Liver (tissue), 9 donors: ENCODE measurements around the gene SCN1B. TPM values are rescaled to one million over a fixed set of nuclear protein-coding genes. Genes with fewer than 3 reads are reported as not detected.
A peak's percentile ranks its signal among the peaks of the same experiment; 100 is the strongest.

Experiments used
- DNase-seq: peaks from one replicate; pipeline ENCODE4 v3.0.0-alpha.2; 2017; ENCODE audit warnings: low spot score
- H3K27ac ChIP-seq, 2 donors: one replicate each; pipeline ENCODE4 v1.7.0; 2013; ENCODE audit warnings: inconsistent platforms in 2 of 2, low read length in 2 of 2, control low read depth in 1 of 2, low read depth in 1 of 2, mild to moderate bottlenecking in 1 of 2
- H3K27me3 ChIP-seq, 4 donors: one replicate each; pipeline versions ENCODE4 v1.6.1 to v1.7.0; 2013; ENCODE audit warnings: low read length in 3 of 4, inconsistent platforms in 1 of 4, mild to moderate bottlenecking in 1 of 4, moderate library complexity in 1 of 4; ENCODE audit not compliant: control insufficient read depth in 4 of 4, insufficient read depth in 4 of 4
- H3K36me3 ChIP-seq, 4 donors: one replicate each; pipeline versions ENCODE4 v1.6.1 to v1.7.0; 2013; ENCODE audit warnings: low read length in 3 of 4, mild to moderate bottlenecking in 3 of 4, low read depth in 1 of 4, moderate library complexity in 1 of 4; ENCODE audit not compliant: control insufficient read depth in 4 of 4, insufficient read depth in 3 of 4
- H3K4me1 ChIP-seq, 4 donors: one replicate each; pipeline versions ENCODE4 v1.6.1 to v1.7.0; 2013; ENCODE audit warnings: low read length in 3 of 4, mild to moderate bottlenecking in 3 of 4, moderate library complexity in 1 of 4; ENCODE audit not compliant: control insufficient read depth in 4 of 4, insufficient read depth in 4 of 4
- H3K4me3 ChIP-seq, 3 donors: one replicate each; pipeline versions ENCODE4 v1.6.1 to v1.7.0; 2013; ENCODE audit warnings: low read length in 3 of 3, control low read depth in 1 of 3, low read depth in 1 of 3, mild to moderate bottlenecking in 1 of 3
- H3K9ac ChIP-seq, 2 donors: one replicate each; pipeline ENCODE4 v1.7.0; 2013; ENCODE audit warnings: low read length in 2 of 2, mild to moderate bottlenecking in 2 of 2, moderate library complexity in 2 of 2, control low read depth in 1 of 2, low read depth in 1 of 2
- H3K9me3 ChIP-seq, 4 donors: one replicate each; pipeline versions ENCODE4 v1.6.1 to v1.7.0; 2013; ENCODE audit warnings: low read length in 3 of 4; ENCODE audit not compliant: control insufficient read depth in 4 of 4
- EGR1 ChIP-seq, 2 donors: IDR thresholded peaks; 2 replicates each; pipeline ENCODE4 v1.6.1; 2016 to 2018; ENCODE audit warnings: antibody characterized with exemption in 2 of 2, low read depth in 2 of 2
- FOXA1 ChIP-seq: IDR thresholded peaks from 2 replicates; pipeline ENCODE4 v1.6.1; 2016; ENCODE audit warnings: antibody characterized with exemption
- FOXA2 ChIP-seq: IDR thresholded peaks from 2 replicates; pipeline ENCODE4 v1.6.1; 2016; ENCODE audit warnings: antibody characterized with exemption
- GABPA ChIP-seq, 2 donors: IDR thresholded peaks in 1 of 2; conservative IDR thresholded peaks in 1 of 2; 2 replicates each; pipeline ENCODE4 v1.6.1; 2016; ENCODE audit warnings: antibody characterized with exemption in 2 of 2, mild to moderate bottlenecking in 1 of 2, moderate library complexity in 1 of 2
- HNF4A ChIP-seq, 2 donors: conservative IDR thresholded peaks; 2 replicates each; pipeline ENCODE4 v1.6.1; 2016; ENCODE audit warnings: antibody characterized with exemption in 2 of 2, mild to moderate bottlenecking in 2 of 2
- HNF4G ChIP-seq: IDR thresholded peaks from 2 replicates; pipeline ENCODE4 v1.6.1; 2016; ENCODE audit warnings: antibody characterized with exemption
- NR2F2 ChIP-seq: IDR thresholded peaks from 2 replicates; pipeline ENCODE4 v1.6.1; 2016; ENCODE audit warnings: antibody characterized with exemption
- RAD21 ChIP-seq, 2 donors: IDR thresholded peaks; 2 replicates each; pipeline ENCODE4 v1.6.1; 2016; ENCODE audit warnings: antibody characterized with exemption in 2 of 2, mild to moderate bottlenecking in 2 of 2
- RXRA ChIP-seq, 2 donors: IDR thresholded peaks; 2 replicates each; pipeline ENCODE4 v1.6.1; 2017 to 2018; ENCODE audit warnings: antibody characterized with exemption in 2 of 2, mild to moderate bottlenecking in 1 of 2
- SP1 ChIP-seq: IDR thresholded peaks from 2 replicates; pipeline ENCODE4 v1.6.1; 2018; ENCODE audit warnings: antibody characterized with exemption, mild to moderate bottlenecking
- TAF1 ChIP-seq: conservative IDR thresholded peaks from 2 replicates; pipeline ENCODE4 v1.6.1; 2016; ENCODE audit warnings: antibody characterized with exemption, mild to moderate bottlenecking
- YY1 ChIP-seq: IDR thresholded peaks from 2 replicates; pipeline ENCODE4 v1.6.1; 2016; ENCODE audit warnings: antibody characterized with exemption, mild to moderate bottlenecking
- WGBS: extraction: QIAGEN DNeasy Blood & Tissue Kit; methylation state at CpG from one replicate; pipeline ENCODE4 v1.1.7; 2013; 5-methylcytosine and 5-hydroxymethylcytosine counted together
- polyA plus RNA-seq, 2 donors: library from polyadenylated mRNA; stranded (reverse) in 1 of 2; unstranded in 1 of 2; fragments of 200-250 nt in 1 of 2; fragments of >200 nt in 1 of 2; fragmentation: Nextera tagmentation in 1 of 2; extraction: Ambion mirVana in 1 of 2; gene quantifications; one replicate each; pipeline versions ENCODE4 v1.2.1 to v1.2.3, GENCODE V29; 2013 to 2015
- total RNA-seq, 2 donors: library from RNA; depleted of rRNA; stranded (reverse); fragments of >200 nt; gene quantifications; one replicate each; pipeline ENCODE4 v1.2.3, GENCODE V29; 2014
- TF ChIP-seq, protein P1 (sequence below): fragments of 150-350 bp; IDR thresholded peaks from 2 replicates; pipeline ENCODE4 v1.5.1; 2017; ENCODE audit warnings: improper control_type of control experiment, low read depth, low read length; ENCODE audit not compliant: missing input control
- TF ChIP-seq, protein P2 (sequence below): IDR thresholded peaks from 2 replicates; pipeline ENCODE4 v1.6.1; 2016; ENCODE audit warnings: antibody characterized with exemption
- TF ChIP-seq, protein P3 (sequence below): IDR thresholded peaks from 2 replicates; pipeline ENCODE4 v1.6.1; 2016; ENCODE audit warnings: antibody characterized with exemption
- TF ChIP-seq, protein P4 (sequence below): IDR thresholded peaks from 2 replicates; pipeline ENCODE4 v1.6.1; 2016; ENCODE audit warnings: antibody characterized with exemption, mild to moderate bottlenecking
- TF ChIP-seq, protein P5 (sequence below): IDR thresholded peaks from 2 replicates; pipeline ENCODE4 v1.6.1; 2016; ENCODE audit warnings: antibody characterized with exemption
- donor health status: healthy.
- donor health status: healthy.
- donor health status: healthy.
- donor health status: healthy.
- donor health status: healthy.

SCN1B gene
- total and polyA plus RNA-seq, 4 donors = 1.6 to 5.8 (median 3.4) TPM

DNA sequence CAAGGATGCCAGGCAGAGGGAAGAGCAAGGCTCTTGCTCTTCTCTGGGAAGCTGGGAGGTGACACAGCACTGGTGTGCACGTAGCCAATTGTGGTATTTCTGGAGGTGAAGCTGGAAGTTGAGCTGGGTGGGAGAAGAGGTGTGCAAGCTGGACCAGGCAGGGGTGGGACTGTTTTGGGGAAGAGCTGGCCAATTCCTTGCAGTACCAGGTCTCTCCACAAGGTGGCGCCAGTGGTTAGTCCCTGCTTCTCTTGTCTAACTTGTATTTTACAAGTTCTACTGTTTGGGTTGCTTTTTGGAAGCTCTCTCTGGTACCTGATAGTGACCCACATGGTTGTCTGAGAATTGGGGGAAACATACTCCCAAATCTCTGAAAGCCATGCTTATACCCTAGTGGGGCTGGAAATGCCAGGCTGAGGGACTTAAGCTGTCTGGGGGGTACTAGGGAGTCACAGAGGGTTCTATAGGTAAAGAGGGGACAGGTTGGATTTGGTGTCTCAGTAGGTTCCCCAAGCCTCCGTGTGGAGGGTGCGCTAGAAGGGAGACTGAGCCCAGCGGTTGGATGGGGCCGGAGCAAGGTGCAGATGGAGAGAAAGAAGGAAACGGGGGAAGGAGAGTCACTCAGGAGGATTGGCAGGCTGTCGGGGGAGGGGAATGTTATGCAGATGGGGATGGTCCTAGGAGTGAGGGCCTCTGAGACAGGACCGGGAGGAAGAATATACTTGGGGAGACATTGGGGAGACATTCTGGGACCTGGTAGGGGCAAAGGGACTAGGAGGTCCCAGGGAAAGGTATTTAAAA is 14.2 kb downstream of the SCN1B start:
- 53% methylated on average over 9 of the region's 9 CpGs for WGBS
- peak overlapping the region in 1 of 2 donors; percentile 34 for H3K9ac ChIP-seq
- H3K4me3 ChIP-seq = peak overlapping the region; percentile 63 to 78 (median 76)
- H3K9me3 ChIP-seq = no peaks in the 10 kb centered on the region
- TF ChIP-seq FOXA1 (no peak), RAD21 (IDR thresholded peaks at IDR 0.05) (peak; percentile 74 to 84), TAF1 (no peak)
- TF ChIP-seq, protein P1, sequence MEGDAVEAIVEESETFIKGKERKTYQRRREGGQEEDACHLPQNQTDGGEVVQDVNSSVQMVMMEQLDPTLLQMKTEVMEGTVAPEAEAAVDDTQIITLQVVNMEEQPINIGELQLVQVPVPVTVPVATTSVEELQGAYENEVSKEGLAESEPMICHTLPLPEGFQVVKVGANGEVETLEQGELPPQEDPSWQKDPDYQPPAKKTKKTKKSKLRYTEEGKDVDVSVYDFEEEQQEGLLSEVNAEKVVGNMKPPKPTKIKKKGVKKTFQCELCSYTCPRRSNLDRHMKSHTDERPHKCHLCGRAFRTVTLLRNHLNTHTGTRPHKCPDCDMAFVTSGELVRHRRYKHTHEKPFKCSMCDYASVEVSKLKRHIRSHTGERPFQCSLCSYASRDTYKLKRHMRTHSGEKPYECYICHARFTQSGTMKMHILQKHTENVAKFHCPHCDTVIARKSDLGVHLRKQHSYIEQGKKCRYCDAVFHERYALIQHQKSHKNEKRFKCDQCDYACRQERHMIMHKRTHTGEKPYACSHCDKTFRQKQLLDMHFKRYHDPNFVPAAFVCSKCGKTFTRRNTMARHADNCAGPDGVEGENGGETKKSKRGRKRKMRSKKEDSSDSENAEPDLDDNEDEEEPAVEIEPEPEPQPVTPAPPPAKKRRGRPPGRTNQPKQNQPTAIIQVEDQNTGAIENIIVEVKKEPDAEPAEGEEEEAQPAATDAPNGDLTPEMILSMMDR = peak; percentile 89
- peaks cover 27 to 86% (median 57%) of the 10 kb centered on the region in 4 donors for H3K4me1 ChIP-seq
- DNase-seq = peak; percentile 70
- peak overlapping the region; percentile 93 to 98 for H3K27ac ChIP-seq
- no peaks in the 10 kb centered on the region for H3K27me3 ChIP-seq
- peaks cover 0 to 5% (median under 1%) of the 10 kb centered on the region in 4 donors for H3K36me3 ChIP-seq

DNA sequence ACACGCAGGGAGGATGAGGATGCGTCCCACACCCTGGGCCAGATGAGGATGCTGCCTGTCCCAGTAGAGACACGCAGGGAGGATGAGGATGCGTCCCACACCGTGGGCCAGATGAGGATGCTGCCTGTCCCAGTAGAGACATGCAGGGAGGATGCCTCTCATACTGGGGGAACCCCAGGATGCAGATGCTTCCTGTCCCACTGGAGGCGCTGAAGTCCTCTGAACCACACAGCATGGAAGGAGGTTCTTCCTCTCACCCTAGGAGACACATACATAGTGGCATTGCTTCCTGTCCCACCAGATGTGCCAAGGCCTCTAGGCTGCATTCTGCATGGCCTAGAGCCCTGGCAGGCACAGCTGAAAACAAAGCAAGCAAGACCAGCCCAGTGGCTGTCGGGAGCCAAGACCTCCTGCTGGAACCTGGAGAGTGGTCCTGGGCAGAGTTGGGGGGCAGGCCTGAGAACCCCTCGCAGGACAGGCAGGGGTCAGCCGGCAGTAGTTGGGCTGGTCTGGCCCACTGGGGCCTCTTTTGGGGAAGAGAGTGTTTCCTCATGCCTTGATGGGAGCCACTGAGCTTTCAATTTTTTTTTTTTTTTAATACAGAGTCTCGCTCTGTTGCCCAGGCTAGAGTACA is 15.5 kb downstream of the SCN1B start:
- DNase-seq = no peak
- no peaks in the 10 kb centered on the region for H3K27me3 ChIP-seq
- H3K4me3 ChIP-seq = no peak overlapping the region
- peaks cover 5 to 10% (median 7%) of the 10 kb centered on the region in 4 donors for H3K36me3 ChIP-seq
- H3K27ac ChIP-seq = no peak overlapping the region
- no peaks in the 10 kb centered on the region for H3K9me3 ChIP-seq
- H3K9ac ChIP-seq = no peak overlapping the region
- peaks cover 18 to 77% (median 50%) of the 10 kb centered on the region in 4 donors for H3K4me1 ChIP-seq
- TF ChIP-seq RXRA (IDR thresholded peaks at IDR 0.05) (no peak), YY1 (no peak), TAF1 (no peak), NR2F2 (peak; percentile 67), SP1 (no peak), HNF4G (no peak), FOXA1 (no peak), GABPA (IDR thresholded peaks at IDR 0.05 in 1 of 2, conservative IDR thresholded peaks at IDR 0.05 in 1 of 2) (no peak), EGR1 (IDR thresholded peaks at IDR 0.05; ENCODE audit: low read depth in 2 of 2) (no peak), RAD21 (IDR thresholded peaks at IDR 0.05) (no peak), FOXA2 (no peak), HNF4A (conservative IDR thresholded peaks at IDR 0.05) (no peak)
- TF ChIP-seq, protein P2, sequence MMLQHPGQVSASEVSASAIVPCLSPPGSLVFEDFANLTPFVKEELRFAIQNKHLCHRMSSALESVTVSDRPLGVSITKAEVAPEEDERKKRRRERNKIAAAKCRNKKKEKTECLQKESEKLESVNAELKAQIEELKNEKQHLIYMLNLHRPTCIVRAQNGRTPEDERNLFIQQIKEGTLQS = no peak
- TF ChIP-seq, protein P1 = peak; percentile 10
- TF ChIP-seq, protein P3, sequence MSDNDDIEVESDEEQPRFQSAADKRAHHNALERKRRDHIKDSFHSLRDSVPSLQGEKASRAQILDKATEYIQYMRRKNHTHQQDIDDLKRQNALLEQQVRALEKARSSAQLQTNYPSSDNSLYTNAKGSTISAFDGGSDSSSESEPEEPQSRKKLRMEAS = no peak
- TF ChIP-seq, protein P4, sequence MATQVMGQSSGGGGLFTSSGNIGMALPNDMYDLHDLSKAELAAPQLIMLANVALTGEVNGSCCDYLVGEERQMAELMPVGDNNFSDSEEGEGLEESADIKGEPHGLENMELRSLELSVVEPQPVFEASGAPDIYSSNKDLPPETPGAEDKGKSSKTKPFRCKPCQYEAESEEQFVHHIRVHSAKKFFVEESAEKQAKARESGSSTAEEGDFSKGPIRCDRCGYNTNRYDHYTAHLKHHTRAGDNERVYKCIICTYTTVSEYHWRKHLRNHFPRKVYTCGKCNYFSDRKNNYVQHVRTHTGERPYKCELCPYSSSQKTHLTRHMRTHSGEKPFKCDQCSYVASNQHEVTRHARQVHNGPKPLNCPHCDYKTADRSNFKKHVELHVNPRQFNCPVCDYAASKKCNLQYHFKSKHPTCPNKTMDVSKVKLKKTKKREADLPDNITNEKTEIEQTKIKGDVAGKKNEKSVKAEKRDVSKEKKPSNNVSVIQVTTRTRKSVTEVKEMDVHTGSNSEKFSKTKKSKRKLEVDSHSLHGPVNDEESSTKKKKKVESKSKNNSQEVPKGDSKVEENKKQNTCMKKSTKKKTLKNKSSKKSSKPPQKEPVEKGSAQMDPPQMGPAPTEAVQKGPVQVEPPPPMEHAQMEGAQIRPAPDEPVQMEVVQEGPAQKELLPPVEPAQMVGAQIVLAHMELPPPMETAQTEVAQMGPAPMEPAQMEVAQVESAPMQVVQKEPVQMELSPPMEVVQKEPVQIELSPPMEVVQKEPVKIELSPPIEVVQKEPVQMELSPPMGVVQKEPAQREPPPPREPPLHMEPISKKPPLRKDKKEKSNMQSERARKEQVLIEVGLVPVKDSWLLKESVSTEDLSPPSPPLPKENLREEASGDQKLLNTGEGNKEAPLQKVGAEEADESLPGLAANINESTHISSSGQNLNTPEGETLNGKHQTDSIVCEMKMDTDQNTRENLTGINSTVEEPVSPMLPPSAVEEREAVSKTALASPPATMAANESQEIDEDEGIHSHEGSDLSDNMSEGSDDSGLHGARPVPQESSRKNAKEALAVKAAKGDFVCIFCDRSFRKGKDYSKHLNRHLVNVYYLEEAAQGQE = no peak
- TF ChIP-seq, protein P5, sequence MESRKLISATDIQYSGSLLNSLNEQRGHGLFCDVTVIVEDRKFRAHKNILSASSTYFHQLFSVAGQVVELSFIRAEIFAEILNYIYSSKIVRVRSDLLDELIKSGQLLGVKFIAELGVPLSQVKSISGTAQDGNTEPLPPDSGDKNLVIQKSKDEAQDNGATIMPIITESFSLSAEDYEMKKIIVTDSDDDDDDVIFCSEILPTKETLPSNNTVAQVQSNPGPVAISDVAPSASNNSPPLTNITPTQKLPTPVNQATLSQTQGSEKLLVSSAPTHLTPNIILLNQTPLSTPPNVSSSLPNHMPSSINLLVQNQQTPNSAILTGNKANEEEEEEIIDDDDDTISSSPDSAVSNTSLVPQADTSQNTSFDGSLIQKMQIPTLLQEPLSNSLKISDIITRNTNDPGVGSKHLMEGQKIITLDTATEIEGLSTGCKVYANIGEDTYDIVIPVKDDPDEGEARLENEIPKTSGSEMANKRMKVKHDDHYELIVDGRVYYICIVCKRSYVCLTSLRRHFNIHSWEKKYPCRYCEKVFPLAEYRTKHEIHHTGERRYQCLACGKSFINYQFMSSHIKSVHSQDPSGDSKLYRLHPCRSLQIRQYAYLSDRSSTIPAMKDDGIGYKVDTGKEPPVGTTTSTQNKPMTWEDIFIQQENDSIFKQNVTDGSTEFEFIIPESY = no peak
- 59% methylated on average over 10 of the region's 10 CpGs for WGBS
